ENCODE measurements around the gene PTPRA. TPM values are rescaled to one million over a fixed set of nuclear protein-coding genes. Genes with fewer than 3 reads are reported as not detected.

Gene PTPRA
- total RNA-seq, 1 experiment from 2014 or later, result 29.3 TPM

GRCh38 chr20:2942439-2942838 lies 69.2 kb downstream of the PTPRA start:
- no peak for DNase-seq (ENCODE audit: unreplicated experiment)
- intact Hi-C loops (cut with micrococcal nuclease), result no loop called here
- Mint-ChIP-seq H3K36me3 (ENCODE audit: insufficient read depth, unreplicated experiment) (peaks cover 7% of the 10 kb centered on the region), H3K4me1 (ENCODE audit: insufficient read depth, unreplicated experiment) (no peaks in the 10 kb centered on the region), H3K9me3 (ENCODE audit: unreplicated experiment) (no peaks in the 10 kb centered on the region), H3K27ac (ENCODE audit: low read depth, unreplicated experiment) (no peak overlapping the region), H3K4me3 (ENCODE audit: unreplicated experiment) (no peak overlapping the region), H3K27me3 (ENCODE audit: insufficient read depth, unreplicated experiment) (no peaks in the 10 kb centered on the region)
- no peak for TF ChIP-seq CTCF (IDR thresholded peaks at IDR 0.05; ENCODE audit: unreplicated experiment)
- BruUV-seq (replicated peaks), result no TSS peak
- CTCF ChIA-PET, result no interaction called here
- POLR2A ChIA-PET, result no interaction called here

GRCh38 chr20:2946988-2947961 lies 74.0 kb downstream of the PTPRA start:
- no peak overlapping the region for H3K4me3 Mint-ChIP-seq (ENCODE audit: unreplicated experiment)
- no peaks in the 10 kb centered on the region for H3K4me1 Mint-ChIP-seq (ENCODE audit: insufficient read depth, unreplicated experiment)
- intact Hi-C loops (cut with micrococcal nuclease), result no loop called here
- ChIA-PET POLR2A (interaction anchor here (0.8 to 0.9 kb wide), 3 partner anchors 9 to 20 kb away, joined by 4 read pairs; no protein-coding TSS in a partner anchor), CTCF (interaction anchor here (0.6 kb wide), 1 partner anchor 166 kb away, joined by 4 read pairs; no protein-coding TSS in a partner anchor)
- DNase-seq (ENCODE audit: unreplicated experiment), result no peak
- no peaks in the 10 kb centered on the region for H3K9me3 Mint-ChIP-seq (ENCODE audit: unreplicated experiment)
- no peak for TF ChIP-seq CTCF (IDR thresholded peaks at IDR 0.05; ENCODE audit: unreplicated experiment)
- no peaks in the 10 kb centered on the region for H3K27me3 Mint-ChIP-seq (ENCODE audit: insufficient read depth, unreplicated experiment)
- BruUV-seq (replicated peaks), result no TSS peak
- H3K36me3 Mint-ChIP-seq (ENCODE audit: insufficient read depth, unreplicated experiment), result peaks cover 26% of the 10 kb centered on the region
- H3K27ac Mint-ChIP-seq (ENCODE audit: low read depth, unreplicated experiment), result no peak overlapping the region

GRCh38 chr20:2948968-2949367 lies 75.7 kb downstream of the PTPRA start:
- POLR2A ChIA-PET, result no interaction called here
- DNase-seq (ENCODE audit: unreplicated experiment), result no peak
- intact Hi-C loops (cut with micrococcal nuclease), result no loop called here
- CTCF ChIA-PET, result interaction anchor here (0.7 kb wide), 1 partner anchor 595 kb away, joined by 3 read pairs; no protein-coding TSS in a partner anchor
- BruUV-seq (replicated peaks), result no TSS peak
- Mint-ChIP-seq H3K27ac (ENCODE audit: low read depth, unreplicated experiment) (no peak overlapping the region), H3K9me3 (ENCODE audit: unreplicated experiment) (no peaks in the 10 kb centered on the region), H3K4me1 (ENCODE audit: insufficient read depth, unreplicated experiment) (no peaks in the 10 kb centered on the region), H3K36me3 (ENCODE audit: insufficient read depth, unreplicated experiment) (peaks cover 26% of the 10 kb centered on the region), H3K4me3 (ENCODE audit: unreplicated experiment) (no peak overlapping the region), H3K27me3 (ENCODE audit: insufficient read depth, unreplicated experiment) (no peaks in the 10 kb centered on the region)
- TF ChIP-seq CTCF (IDR thresholded peaks at IDR 0.05; ENCODE audit: unreplicated experiment), result no peak

- no peak for TF ChIP-seq CTCF (IDR thresholded peaks at IDR 0.05; ENCODE audit: unreplicated experiment)
- no peaks in the 10 kb centered on the region for H3K27me3 Mint-ChIP-seq (ENCODE audit: insufficient read depth, unreplicated experiment)
- no TSS peak for BruUV-seq (replicated peaks)
Measured at GRCh38 chr20:2952766-2953165, 79.5 kb downstream of the PTPRA start.

More at GRCh38 chr20:2952766-2953165, 79.5 kb downstream of the PTPRA start:
- intact Hi-C loops (cut with micrococcal nuclease), result no loop called here
- DNase-seq (ENCODE audit: unreplicated experiment), result no peak
- Mint-ChIP-seq H3K4me3 (ENCODE audit: unreplicated experiment) (no peak overlapping the region), H3K27ac (ENCODE audit: low read depth, unreplicated experiment) (no peak overlapping the region), H3K4me1 (ENCODE audit: insufficient read depth, unreplicated experiment) (no peaks in the 10 kb centered on the region), H3K36me3 (ENCODE audit: insufficient read depth, unreplicated experiment) (peaks cover 26% of the 10 kb centered on the region), H3K9me3 (ENCODE audit: unreplicated experiment) (peaks cover 2% of the 10 kb centered on the region)
- ChIA-PET CTCF (interaction anchor here (0.8 kb wide), 1 partner anchor 40 kb away, joined by 3 read pairs; no protein-coding TSS in a partner anchor), POLR2A (no interaction called here)
